Subcutaneous abdominal adipose tissue (tissue), 5 donors: ENCODE measurements around the gene ZSCAN18.

Experiments used
- H3K27ac ChIP-seq: one replicate; pipeline ENCODE4 v1.7.0; 2013; ENCODE audit warnings: low read depth, mild to moderate bottlenecking, inconsistent platforms, low read length, moderate library complexity
- H3K27me3 ChIP-seq, 5 donors: one replicate each; pipeline ENCODE4 v1.7.0; 2013; ENCODE audit warnings: low read length in 5 of 5, inconsistent platforms in 1 of 5; ENCODE audit not compliant: control insufficient read depth in 5 of 5, insufficient read depth in 4 of 5
- H3K36me3 ChIP-seq, 5 donors: one replicate each; pipeline ENCODE4 v1.7.0; 2013; ENCODE audit warnings: low read length in 5 of 5; ENCODE audit not compliant: control insufficient read depth in 5 of 5, insufficient read depth in 5 of 5
- H3K4me1 ChIP-seq, 5 donors: one replicate each; pipeline ENCODE4 v1.7.0; 2013; ENCODE audit warnings: low read length in 5 of 5, mild to moderate bottlenecking in 3 of 5, moderate library complexity in 1 of 5; ENCODE audit not compliant: control insufficient read depth in 5 of 5, insufficient read depth in 5 of 5
- H3K4me3 ChIP-seq, 5 donors: one replicate each; pipeline ENCODE4 v1.7.0; 2013; ENCODE audit warnings: low read length in 5 of 5, low read depth in 1 of 5
- H3K9ac ChIP-seq, 5 donors: one replicate each; pipeline ENCODE4 v1.7.0; 2013; ENCODE audit warnings: low read length in 5 of 5, mild to moderate bottlenecking in 4 of 5, moderate library complexity in 3 of 5
- H3K9me3 ChIP-seq, 5 donors: one replicate each; pipeline ENCODE4 v1.7.0; 2013; ENCODE audit warnings: low read length in 5 of 5; ENCODE audit not compliant: control insufficient read depth in 5 of 5
- donor health status: healthy.
- donor health status: healthy.
- donor health status: healthy.
- donor health status: healthy.
- donor health status: healthy.

ZSCAN18 gene

GRCh38 chr19:58060231-58060630 lies 37.8 kb downstream of the ZSCAN18 start:
- no peak overlapping the region for H3K9ac ChIP-seq
- peaks cover 13 to 49% (median 35%) of the 10 kb centered on the region in 5 donors for H3K9me3 ChIP-seq
- H3K4me3 ChIP-seq, result peak overlapping the region in 4 of 5 donors; percentile 37 to 91 (median 78)
- no peak overlapping the region for H3K27ac ChIP-seq
- H3K4me1 ChIP-seq, result peaks cover 0 to 18% (median 15%) of the 10 kb centered on the region in 5 donors
- H3K36me3 ChIP-seq, result peaks cover 5 to 23% (median 17%) of the 10 kb centered on the region in 5 donors
- no peaks in the 10 kb centered on the region for H3K27me3 ChIP-seq

GRCh38 chr19:58059671-58060078 lies 38.4 kb downstream of the ZSCAN18 start:
- Histone ChIP-seq H3K4me3 (peak overlapping the region; percentile 49 to 91 (median 77)), H3K27me3 (no peaks in the 10 kb centered on the region), H3K4me1 (peaks cover 0 to 23% (median 16%) of the 10 kb centered on the region in 5 donors), H3K9ac (peak overlapping the region in 4 of 5 donors; percentile 61 to 79 (median 70)), H3K9me3 (peaks cover 11 to 45% (median 36%) of the 10 kb centered on the region in 5 donors), H3K27ac (peak overlapping the region; percentile 70), H3K36me3 (peaks cover 2 to 18% (median 13%) of the 10 kb centered on the region in 5 donors)

- Histone ChIP-seq H3K27me3 (no peaks in the 10 kb centered on the region), H3K4me3 (peak within 1 kb of the TSS; percentile 67 to 91 (median 77)), H3K9me3 (peaks cover 11 to 46% (median 34%) of the 10 kb centered on the region in 5 donors), H3K36me3 (peaks cover under 1 to 14% (median 11%) of the 10 kb centered on the region in 5 donors), H3K9ac (peak within 1 kb of the TSS in 4 of 5 donors; percentile 61 to 79 (median 70)), H3K27ac (peak within 1 kb of the TSS; percentile 70), H3K4me1 (peaks cover 0 to 28% (median 21%) of the 10 kb centered on the region in 5 donors)
Observed at GRCh38 chr19:58059003-58059670, 38.9 kb downstream of the ZSCAN18 start, which contains the start of gene ZNF135. ZNF135 (plus strand) TSS chr19:58059282; CDS start chr19:58060003, 721 bp downstream.

GRCh38 chr19:58058467-58058866 lies 39.6 kb downstream of the ZSCAN18 start:
- Histone ChIP-seq H3K27me3 (no peaks in the 10 kb centered on the region), H3K9me3 (peaks cover 8 to 47% (median 33%) of the 10 kb centered on the region in 5 donors), H3K4me3 (peak overlapping the region; percentile 67 to 91 (median 77)), H3K27ac (peak overlapping the region; percentile 70), H3K9ac (peak overlapping the region in 1 of 5 donors; percentile 26), H3K36me3 (peaks cover 0 to 7% (median 6%) of the 10 kb centered on the region in 5 donors), H3K4me1 (peaks cover 0 to 28% (median 21%) of the 10 kb centered on the region in 5 donors)

GRCh38 chr19:58056861-58057260 lies 41.2 kb downstream of the ZSCAN18 start:
- H3K27ac ChIP-seq, result no peak overlapping the region
- peaks cover 0 to 28% (median 21%) of the 10 kb centered on the region in 5 donors for H3K4me1 ChIP-seq
- H3K9me3 ChIP-seq, result peaks cover 8 to 45% (median 33%) of the 10 kb centered on the region in 5 donors
- no peak overlapping the region for H3K9ac ChIP-seq
- H3K4me3 ChIP-seq, result no peak overlapping the region
- no peaks in the 10 kb centered on the region for H3K27me3 ChIP-seq
- no peaks in the 10 kb centered on the region for H3K36me3 ChIP-seq

GRCh38 chr19:58056261-58056660 lies 41.8 kb downstream of the ZSCAN18 start:
- H3K9me3 ChIP-seq, result peaks cover 6 to 48% (median 38%) of the 10 kb centered on the region in 5 donors
- no peak overlapping the region for H3K9ac ChIP-seq

GRCh38 chr19:58054901-58055874 lies 42.8 kb downstream of the ZSCAN18 start:
- no peaks in the 10 kb centered on the region for H3K36me3 ChIP-seq
- peak overlapping the region; percentile 51 to 75 (median 65) for H3K4me3 ChIP-seq
- peak overlapping the region in 3 of 5 donors; percentile 28 to 83 (median 57) for H3K9ac ChIP-seq
- peak overlapping the region; percentile 30 for H3K27ac ChIP-seq
- H3K27me3 ChIP-seq, result no peaks in the 10 kb centered on the region
- peaks cover 0 to 28% (median 21%) of the 10 kb centered on the region in 5 donors for H3K4me1 ChIP-seq
- peaks cover 6 to 54% (median 39%) of the 10 kb centered on the region in 5 donors for H3K9me3 ChIP-seq

More at GRCh38 chr19:58056261-58056660, 41.8 kb downstream of the ZSCAN18 start:
- no peaks in the 10 kb centered on the region for H3K27me3 ChIP-seq
- H3K36me3 ChIP-seq, result no peaks in the 10 kb centered on the region
- H3K4me3 ChIP-seq, result no peak overlapping the region
- H3K27ac ChIP-seq, result no peak overlapping the region
- H3K4me1 ChIP-seq, result peaks cover 0 to 28% (median 21%) of the 10 kb centered on the region in 5 donors

- Histone ChIP-seq H3K36me3 (no peaks in the 10 kb centered on the region), H3K27me3 (no peaks in the 10 kb centered on the region), H3K4me1 (peaks cover 0 to 16% (median 11%) of the 10 kb centered on the region in 5 donors), H3K9ac (no peak overlapping the region), H3K9me3 (peaks cover 11 to 66% (median 47%) of the 10 kb centered on the region in 5 donors), H3K4me3 (no peak overlapping the region), H3K27ac (no peak overlapping the region)
Observed at GRCh38 chr19:58053480-58054156, 44.4 kb downstream of the ZSCAN18 start.

GRCh38 chr19:58052256-58052655 lies 45.8 kb downstream of the ZSCAN18 start:
- Histone ChIP-seq H3K36me3 (no peaks in the 10 kb centered on the region), H3K27me3 (no peaks in the 10 kb centered on the region), H3K4me1 (peaks cover 0 to 14% (median 9%) of the 10 kb centered on the region in 5 donors), H3K9ac (no peak overlapping the region), H3K27ac (no peak overlapping the region), H3K4me3 (peak overlapping the region in 1 of 5 donors; percentile 16), H3K9me3 (peaks cover 11 to 74% (median 54%) of the 10 kb centered on the region in 5 donors)
